ENCODE results near the gene RALGAPA2.

- TF ChIP-seq CTCF (IDR thresholded peaks at IDR 0.05; ENCODE audit: low read length), result no peak
- TF ChIP-seq EZH2 (IDR thresholded peaks at IDR 0.05; ENCODE audit: borderline replicate concordance, low read length), result no peak
These were observed 341.4 kb downstream of the RALGAPA2 start for GRCh38 chr20:20371083-20371482.

Measured in OCI-LY1 (cell line).